Measurements from ENCODE around the gene CA6. TPM values are rescaled to one million over a fixed set of nuclear protein-coding genes. Genes with fewer than 3 reads are reported as not detected.

The CA6 gene
- total RNA-seq, 1 experiment from 2014 or later, result not detected

GRCh38 chr1:8984990-8985389, 39.3 kb downstream of the CA6 start:
- peaks cover 5% of the 10 kb centered on the region; the same call in 1 of the 2 replicates for H3K27me3 Mint-ChIP-seq (ENCODE audit: low read depth)
- H2BK12ac ChIP-seq (ENCODE audit: insufficient read length, low read depth, low read length), result no peak overlapping the region

More at GRCh38 chr1:8984990-8985389, 39.3 kb downstream of the CA6 start:
- Mint-ChIP-seq H3K4me3 (no peak overlapping the region), H3K36me3 (ENCODE audit: insufficient read depth in 1 of 3, low read depth in 3 of 3) (no peaks in the 10 kb centered on the region), H3K4me1 (no peaks in the 10 kb centered on the region; a peak in 1 of 4 replicates), H3K9me3 (peaks cover 0 to 6% of the 10 kb centered on the region in 2 experiments; a peak in 2 of 5 replicates), H3K27ac (no peak overlapping the region; a peak in 1 of 7 replicates)
- Histone ChIP-seq H3K23me2 (ENCODE audit: insufficient read length, low read depth, low read length, poor library complexity, severe bottlenecking) (no peaks in the 10 kb centered on the region), H3K79me2 (ENCODE audit: insufficient read depth, low read length) (no peaks in the 10 kb centered on the region), H3K27ac (ENCODE audit: insufficient read length, low read depth, low read length) (no peak overlapping the region), H3K27me3 (ENCODE audit: insufficient read depth, low read length) (no peaks in the 10 kb centered on the region), H2BK120ac (ENCODE audit: low read depth, low read length, poor library complexity, severe bottlenecking) (no peak overlapping the region), H2BK15ac (ENCODE audit: low read depth, low read length) (no peak overlapping the region), H4K20me1 (ENCODE audit: control insufficient read depth, insufficient read depth, insufficient read length) (no peaks in the 10 kb centered on the region), H3K18ac (ENCODE audit: insufficient read length, low read depth, low read length) (no peak overlapping the region), H2AFZ (ENCODE audit: low read length) (no peak overlapping the region), H3K79me1 (ENCODE audit: insufficient read depth, low read depth, low read length, poor library complexity, severe bottlenecking) (no peaks in the 10 kb centered on the region), H3K4me2 (ENCODE audit: insufficient read depth, insufficient read length, low read length) (no peak overlapping the region), H2AK5ac (ENCODE audit: insufficient read length, low read length) (no peak overlapping the region), H3K14ac (ENCODE audit: insufficient read depth, low read length) (no peak overlapping the region), H2BK20ac (ENCODE audit: low read depth, low read length, poor library complexity, severe bottlenecking) (no peak overlapping the region), H3K56ac (ENCODE audit: insufficient read length, low read depth, low read length) (no peak overlapping the region), H2BK5ac (ENCODE audit: insufficient read length, low read length) (no peak overlapping the region), H4K91ac (ENCODE audit: insufficient read length, low read depth, low read length) (no peak overlapping the region), H3K9me3 (ENCODE audit: control insufficient read depth, low read depth, low read length) (peaks cover 5% of the 10 kb centered on the region), H3K4ac (ENCODE audit: low read depth, low read length) (no peak overlapping the region), H4K8ac (replicated peaks; ENCODE audit: insufficient read length, low read depth, low read length) (no peak overlapping the region), H4K5ac (ENCODE audit: insufficient read length, low read depth, low read length) (no peak overlapping the region), H3K4me1 (ENCODE audit: insufficient read depth, low read length) (no peaks in the 10 kb centered on the region), H3K9ac (ENCODE audit: extremely low read depth, insufficient read length, low read length) (no peak overlapping the region), H3K23ac (ENCODE audit: insufficient read length, low read depth, low read length) (no peak overlapping the region), H3T11ph (ENCODE audit: low read length) (no peak overlapping the region)
- no peak for DNase-seq
- WGBS (ENCODE audit: extremely low coverage, insufficient read length, low lambda C conversion rate), result no CpG with 5 or more reads among the region's 8 CpGs
- TF ChIP-seq, protein P1, sequence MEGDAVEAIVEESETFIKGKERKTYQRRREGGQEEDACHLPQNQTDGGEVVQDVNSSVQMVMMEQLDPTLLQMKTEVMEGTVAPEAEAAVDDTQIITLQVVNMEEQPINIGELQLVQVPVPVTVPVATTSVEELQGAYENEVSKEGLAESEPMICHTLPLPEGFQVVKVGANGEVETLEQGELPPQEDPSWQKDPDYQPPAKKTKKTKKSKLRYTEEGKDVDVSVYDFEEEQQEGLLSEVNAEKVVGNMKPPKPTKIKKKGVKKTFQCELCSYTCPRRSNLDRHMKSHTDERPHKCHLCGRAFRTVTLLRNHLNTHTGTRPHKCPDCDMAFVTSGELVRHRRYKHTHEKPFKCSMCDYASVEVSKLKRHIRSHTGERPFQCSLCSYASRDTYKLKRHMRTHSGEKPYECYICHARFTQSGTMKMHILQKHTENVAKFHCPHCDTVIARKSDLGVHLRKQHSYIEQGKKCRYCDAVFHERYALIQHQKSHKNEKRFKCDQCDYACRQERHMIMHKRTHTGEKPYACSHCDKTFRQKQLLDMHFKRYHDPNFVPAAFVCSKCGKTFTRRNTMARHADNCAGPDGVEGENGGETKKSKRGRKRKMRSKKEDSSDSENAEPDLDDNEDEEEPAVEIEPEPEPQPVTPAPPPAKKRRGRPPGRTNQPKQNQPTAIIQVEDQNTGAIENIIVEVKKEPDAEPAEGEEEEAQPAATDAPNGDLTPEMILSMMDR (conservative IDR thresholded peaks at IDR 0.05), result no peak

Data from H9 (cell line).